ENCODE data around the gene PRR16.

The PRR16 gene

GRCh38 chr5:120568711-120569110 is 104.6 kb downstream of the PRR16 start:
- TF ChIP-seq CTCF (IDR thresholded peaks at IDR 0.05; ENCODE audit: low read depth, low read length): no peak
- no peak overlapping the region for H3K4me3 ChIP-seq (ENCODE audit: low read depth, low read length)
- DNase-seq (ENCODE audit: low read depth, low spot score): no peak
- in situ Hi-C loops (cut with HindIII; ENCODE audit: low sequenced_read_pairs): no loop called here

- in situ Hi-C loops (cut with HindIII; ENCODE audit: low sequenced_read_pairs): no loop called here
- no peak overlapping the region for H3K4me3 ChIP-seq (ENCODE audit: low read depth, low read length)
- TF ChIP-seq CTCF (IDR thresholded peaks at IDR 0.05; ENCODE audit: low read depth, low read length): no peak
- DNase-seq (ENCODE audit: low read depth, low spot score): no peak
These were observed 112.5 kb downstream of the PRR16 start for GRCh38 chr5:120576588-120576987.

DNA sequence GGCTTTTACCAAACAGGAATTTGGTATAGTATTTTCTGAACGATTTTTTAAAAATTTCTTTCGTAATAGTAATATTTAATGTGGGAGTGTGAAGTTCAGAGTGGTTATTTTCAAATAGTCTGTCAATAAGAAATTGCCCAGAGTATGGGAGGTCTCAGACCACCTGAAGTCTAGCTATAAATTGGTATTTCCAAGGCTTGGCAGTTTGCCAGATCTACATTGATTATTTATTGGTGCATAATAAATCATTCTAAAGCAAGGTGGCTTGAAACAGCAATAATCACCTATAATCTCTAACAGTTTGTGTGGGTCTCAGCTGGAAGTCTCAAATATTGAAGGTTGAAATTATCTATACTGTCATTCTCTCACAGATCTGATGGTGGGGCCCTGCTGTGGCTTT is 118.5 kb downstream of the PRR16 start:
- DNase-seq (ENCODE audit: low read depth, low spot score): no peak
- no peak for TF ChIP-seq CTCF (IDR thresholded peaks at IDR 0.05; ENCODE audit: low read depth, low read length)
- in situ Hi-C loops (cut with HindIII; ENCODE audit: low sequenced_read_pairs): no loop called here
- no peak overlapping the region for H3K4me3 ChIP-seq (ENCODE audit: low read depth, low read length)

- TF ChIP-seq CTCF (IDR thresholded peaks at IDR 0.05; ENCODE audit: low read depth, low read length): no peak
- no peak overlapping the region for H3K4me3 ChIP-seq (ENCODE audit: low read depth, low read length)
- no peak for DNase-seq (ENCODE audit: low read depth, low spot score)
- in situ Hi-C loops (cut with HindIII; ENCODE audit: low sequenced_read_pairs): no loop called here
These were observed 122.5 kb downstream of the PRR16 start for GRCh38 chr5:120586646-120587045.

GRCh38 chr5:120591911-120592310 is 127.8 kb downstream of the PRR16 start:
- H3K4me3 ChIP-seq (ENCODE audit: low read depth, low read length): no peak overlapping the region
- TF ChIP-seq CTCF (IDR thresholded peaks at IDR 0.05; ENCODE audit: low read depth, low read length): no peak
- DNase-seq (ENCODE audit: low read depth, low spot score): no peak
- in situ Hi-C loops (cut with HindIII; ENCODE audit: low sequenced_read_pairs): no loop called here

DNA sequence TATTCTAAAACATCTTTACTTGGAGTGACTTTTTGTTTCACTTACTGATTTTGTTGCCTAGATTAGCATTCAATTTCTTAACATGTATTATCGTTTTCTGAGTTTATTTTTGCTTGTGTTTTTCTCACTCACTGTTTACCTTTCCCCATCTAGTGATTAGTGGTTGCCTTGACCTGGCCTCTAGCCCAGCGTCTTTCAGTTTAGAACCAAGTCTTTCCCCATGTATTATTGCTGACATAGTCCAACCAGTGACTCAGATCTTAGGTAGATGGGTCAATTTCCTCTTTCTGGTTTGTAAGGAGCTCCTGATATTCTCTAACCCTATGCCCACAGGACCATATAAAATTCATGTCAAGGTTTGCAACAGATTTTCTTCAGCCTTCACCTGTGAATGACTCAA is 135.5 kb downstream of the PRR16 start:
- no peak for TF ChIP-seq CTCF (IDR thresholded peaks at IDR 0.05; ENCODE audit: low read depth, low read length)
- in situ Hi-C loops (cut with HindIII; ENCODE audit: low sequenced_read_pairs): no loop called here
- DNase-seq (ENCODE audit: low read depth, low spot score): peak; percentile 68
- no peak overlapping the region for H3K4me3 ChIP-seq (ENCODE audit: low read depth, low read length)

GRCh38 chr5:120600639-120601038 is 136.5 kb downstream of the PRR16 start:
- in situ Hi-C loops (cut with HindIII; ENCODE audit: low sequenced_read_pairs): no loop called here
- H3K4me3 ChIP-seq (ENCODE audit: low read depth, low read length): no peak overlapping the region
- DNase-seq (ENCODE audit: low read depth, low spot score): no peak
- no peak for TF ChIP-seq CTCF (IDR thresholded peaks at IDR 0.05; ENCODE audit: low read depth, low read length)
